GM19395 (cell line): Measurements from ENCODE around the gene PYGB.

ENCODE experiments used
- ATAC-seq: cut with Tn5 transposase; IDR thresholded peaks from one replicate; pipeline ENCODE4 v1.9.1; 2021; ENCODE audit warnings: mild to moderate bottlenecking, moderate library complexity; ENCODE audit not compliant: unreplicated experiment

PYGB gene

DNA sequence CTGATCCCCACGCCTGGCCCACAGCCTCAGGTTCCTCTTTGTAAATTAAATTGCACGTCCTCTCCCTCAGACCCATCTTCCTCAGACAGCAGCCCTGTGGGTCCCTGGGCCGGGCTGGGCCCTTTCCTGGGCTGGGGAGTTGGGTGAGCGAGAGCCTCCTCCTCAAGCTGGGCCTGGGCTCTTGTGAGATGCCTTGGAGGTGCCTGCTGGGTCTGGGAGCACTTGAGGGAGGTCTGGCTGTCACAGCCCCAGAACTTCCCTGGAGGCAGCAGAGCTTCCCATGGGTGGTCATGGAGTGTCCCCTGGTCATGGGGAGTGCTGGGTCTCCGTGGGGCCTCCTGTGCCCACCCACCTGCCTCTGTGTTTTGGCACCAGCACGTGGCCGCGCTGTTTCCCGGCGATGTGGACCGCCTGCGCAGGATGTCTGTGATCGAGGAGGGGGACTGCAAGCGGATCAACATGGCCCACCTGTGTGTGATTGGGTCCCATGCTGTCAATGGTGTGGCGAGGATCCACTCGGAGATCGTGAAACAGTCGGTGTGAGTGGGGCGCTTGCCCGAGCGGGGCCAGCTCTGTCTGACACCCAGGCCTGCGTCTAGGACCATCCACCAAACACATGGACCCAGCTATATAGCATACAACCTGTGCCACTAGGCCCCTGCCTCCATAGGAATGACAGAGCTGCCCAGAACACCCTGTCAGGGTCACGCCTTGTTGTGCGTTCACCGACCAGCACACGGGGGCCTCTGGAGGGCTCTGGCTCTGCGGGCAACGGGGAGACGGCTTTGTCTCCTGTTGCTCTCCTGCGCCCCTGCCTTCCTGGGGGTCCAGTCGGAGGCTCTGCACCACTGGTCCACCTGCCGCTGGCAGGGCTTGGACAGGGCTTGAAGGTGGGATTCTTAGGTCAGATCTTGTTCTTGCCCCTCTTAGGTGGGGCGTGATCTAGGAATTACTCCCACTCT, 33.0 kb downstream of the PYGB start:
- peak; percentile 3 for ATAC-seq

- peak; percentile 72 for ATAC-seq
Measured at GRCh38 chr20:25281541-25281991, 33.7 kb downstream of the PYGB start.

- no peak for ATAC-seq
Measured at GRCh38 chr20:25282034-25282781, 34.3 kb downstream of the PYGB start.

GRCh38 chr20:25282796-25283195, 34.9 kb downstream of the PYGB start:
- no peak for ATAC-seq

DNA sequence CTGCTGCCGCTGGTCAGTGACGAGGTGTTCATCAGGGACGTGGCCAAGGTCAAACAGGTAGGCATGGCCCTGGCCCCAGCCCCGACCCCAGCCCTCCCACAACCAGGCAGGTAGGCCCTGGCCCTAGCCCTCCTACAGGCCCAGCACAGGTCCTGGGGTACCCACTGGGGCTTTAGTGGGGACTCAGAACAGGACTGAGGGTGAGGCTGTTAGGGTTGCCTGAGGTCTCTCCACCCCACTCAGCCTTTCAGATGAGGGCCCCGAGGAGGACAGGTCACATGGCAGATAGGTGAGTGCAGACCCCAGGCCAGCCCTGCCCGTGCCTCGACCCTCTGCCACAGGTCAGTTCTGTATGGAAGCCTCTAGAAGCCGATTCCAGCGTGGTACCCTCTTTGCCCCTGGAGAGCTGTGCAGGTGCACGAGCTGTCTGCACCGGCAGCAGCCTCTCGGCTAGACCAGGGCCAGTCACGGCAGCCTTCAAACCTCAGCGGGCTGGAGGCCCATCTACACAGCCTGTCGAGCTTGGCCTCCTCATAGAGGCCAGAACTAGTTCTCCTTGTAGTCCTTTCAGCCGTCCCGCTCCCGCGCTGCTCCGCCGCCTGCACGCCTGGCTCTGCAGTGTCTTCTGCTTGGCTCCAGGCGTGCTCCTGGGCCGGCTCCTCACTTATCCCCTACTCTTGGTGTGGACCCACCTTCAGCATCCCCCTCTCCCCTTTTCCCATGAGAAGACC, 35.5 kb downstream of the PYGB start:
- no peak for ATAC-seq

GRCh38 chr20:25284131-25284601, 36.3 kb downstream of the PYGB start:
- no peak for ATAC-seq

DNA sequence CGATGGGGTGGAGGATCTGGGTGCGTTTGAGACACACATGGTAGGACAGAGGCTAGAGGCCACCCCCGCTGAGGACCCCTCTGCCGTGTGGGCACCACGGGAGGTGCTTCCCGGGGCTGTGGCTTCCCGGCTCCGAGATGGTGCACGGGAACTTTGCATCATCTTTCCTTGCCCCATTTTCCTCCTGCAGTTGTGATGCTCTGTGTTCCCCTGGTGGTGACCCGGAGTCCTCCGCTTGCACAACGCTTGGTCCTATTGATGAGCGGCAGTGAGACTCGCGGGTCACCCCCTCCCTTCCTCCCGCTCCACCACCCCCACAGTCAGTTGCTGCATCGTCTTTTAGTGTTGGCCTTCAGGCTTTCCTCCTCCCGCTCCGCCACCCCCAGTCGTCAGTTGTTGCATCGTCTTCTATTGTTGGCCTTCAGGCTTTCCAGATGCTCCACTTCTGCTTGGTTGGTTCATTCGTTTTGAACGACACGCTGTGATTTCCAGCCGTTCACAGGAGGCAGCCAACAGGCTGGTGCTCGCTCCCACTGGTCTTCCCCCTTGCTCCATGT, 37.3 kb downstream of the PYGB start:
- ATAC-seq = no peak

- no peak for ATAC-seq
Measured at GRCh38 chr20:25285856-25286798, 38.2 kb downstream of the PYGB start.

DNA sequence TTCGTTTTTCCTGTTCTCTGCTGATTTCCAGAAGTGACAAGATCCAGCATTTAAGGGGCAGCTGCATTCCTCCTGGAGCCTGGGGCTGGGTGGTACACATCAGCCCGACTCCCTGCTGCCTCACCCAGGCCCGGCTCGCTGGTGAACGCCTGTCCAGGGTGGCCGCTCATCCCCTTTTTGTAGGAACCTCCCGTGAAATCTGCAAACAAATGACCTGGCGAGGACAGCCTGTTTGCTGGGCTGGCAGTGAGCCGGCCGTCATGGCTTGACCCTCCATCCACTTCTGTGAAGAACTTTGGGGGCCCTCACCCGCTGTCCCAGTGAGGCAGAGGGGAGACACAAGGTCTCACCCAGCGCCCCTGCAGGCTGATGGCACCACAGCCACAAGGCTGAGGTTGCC, 39.0 kb downstream of the PYGB start:
- no peak for ATAC-seq

- ATAC-seq = no peak
Measured at GRCh38 chr20:25287631-25288290, 39.9 kb downstream of the PYGB start.

DNA sequence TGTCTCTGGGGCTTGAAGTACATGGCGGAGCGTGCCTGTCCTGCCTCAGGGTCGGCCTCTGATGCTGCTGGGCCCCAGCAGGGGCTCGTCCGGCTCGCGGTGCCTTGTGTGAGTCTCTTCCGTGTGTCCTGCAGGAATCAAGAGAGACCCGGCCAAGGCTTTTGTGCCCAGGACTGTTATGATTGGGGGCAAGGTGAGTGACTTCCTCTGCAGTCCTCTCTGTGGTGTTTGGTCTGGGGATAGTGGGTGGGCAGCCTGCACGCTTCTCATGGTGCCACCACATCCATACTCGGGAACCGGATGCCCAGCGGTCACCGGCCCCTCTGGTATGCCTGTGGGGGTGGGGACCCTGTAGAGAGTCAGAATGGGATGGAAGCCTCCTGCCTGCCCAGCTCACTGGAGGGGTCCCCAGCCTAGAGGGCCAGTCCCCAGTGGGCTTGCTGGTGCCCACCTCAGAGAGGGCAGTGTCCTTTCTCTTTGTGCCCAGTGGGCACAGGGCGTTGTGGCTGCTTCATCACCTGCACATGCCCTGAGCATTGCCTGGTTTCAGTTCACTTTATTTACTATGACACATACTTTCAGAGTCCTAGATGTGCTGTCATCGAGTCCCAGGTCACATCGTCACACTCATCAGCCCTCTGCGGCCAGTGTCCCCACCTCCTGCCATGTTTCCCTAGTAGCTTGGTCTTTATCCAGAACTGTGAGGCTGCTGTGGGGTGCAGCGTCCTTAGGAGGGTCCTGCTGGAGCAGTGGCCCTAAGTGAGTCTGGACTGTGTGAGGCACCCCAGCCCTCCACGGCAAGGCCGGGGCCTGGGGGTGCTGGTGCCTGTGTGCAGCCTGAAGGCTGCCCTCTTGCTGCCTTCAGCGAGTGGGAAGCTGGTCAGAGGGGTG, 40.7 kb downstream of the PYGB start:
- ATAC-seq = peak; percentile 93

DNA sequence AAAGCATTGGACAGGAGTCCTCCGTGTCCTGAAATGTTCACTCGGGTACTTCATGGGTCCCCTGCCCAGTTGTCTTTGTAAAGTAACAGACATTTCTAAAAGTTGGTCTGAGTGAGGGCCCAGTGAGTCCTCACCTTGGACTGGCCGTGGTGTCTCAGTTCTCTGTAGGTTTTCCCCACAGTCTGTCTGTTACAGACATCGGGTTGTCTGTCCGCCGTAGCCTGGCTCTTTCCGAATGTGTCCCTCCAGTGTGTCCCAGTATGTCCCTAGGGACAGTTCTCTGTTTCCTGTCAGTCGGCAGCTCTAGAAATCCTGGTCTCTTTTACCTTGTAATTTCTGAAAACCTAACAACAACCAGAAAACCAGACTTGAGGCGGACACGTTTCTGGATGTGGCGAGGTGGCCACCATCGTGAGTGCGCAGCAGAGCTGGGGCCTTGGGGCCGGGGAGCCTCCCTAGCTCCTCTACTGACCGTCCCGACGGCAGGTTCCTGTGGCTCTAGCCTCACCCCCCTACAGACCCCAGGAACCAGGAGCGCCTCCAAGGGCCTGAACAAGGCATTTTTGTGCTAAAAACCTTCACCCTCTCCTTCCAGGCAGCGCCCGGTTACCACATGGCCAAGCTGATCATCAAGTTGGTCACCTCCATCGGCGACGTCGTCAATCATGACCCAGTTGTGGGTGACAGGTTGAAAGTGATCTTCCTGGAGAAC, 42.2 kb downstream of the PYGB start:
- ATAC-seq = no peak

DNA sequence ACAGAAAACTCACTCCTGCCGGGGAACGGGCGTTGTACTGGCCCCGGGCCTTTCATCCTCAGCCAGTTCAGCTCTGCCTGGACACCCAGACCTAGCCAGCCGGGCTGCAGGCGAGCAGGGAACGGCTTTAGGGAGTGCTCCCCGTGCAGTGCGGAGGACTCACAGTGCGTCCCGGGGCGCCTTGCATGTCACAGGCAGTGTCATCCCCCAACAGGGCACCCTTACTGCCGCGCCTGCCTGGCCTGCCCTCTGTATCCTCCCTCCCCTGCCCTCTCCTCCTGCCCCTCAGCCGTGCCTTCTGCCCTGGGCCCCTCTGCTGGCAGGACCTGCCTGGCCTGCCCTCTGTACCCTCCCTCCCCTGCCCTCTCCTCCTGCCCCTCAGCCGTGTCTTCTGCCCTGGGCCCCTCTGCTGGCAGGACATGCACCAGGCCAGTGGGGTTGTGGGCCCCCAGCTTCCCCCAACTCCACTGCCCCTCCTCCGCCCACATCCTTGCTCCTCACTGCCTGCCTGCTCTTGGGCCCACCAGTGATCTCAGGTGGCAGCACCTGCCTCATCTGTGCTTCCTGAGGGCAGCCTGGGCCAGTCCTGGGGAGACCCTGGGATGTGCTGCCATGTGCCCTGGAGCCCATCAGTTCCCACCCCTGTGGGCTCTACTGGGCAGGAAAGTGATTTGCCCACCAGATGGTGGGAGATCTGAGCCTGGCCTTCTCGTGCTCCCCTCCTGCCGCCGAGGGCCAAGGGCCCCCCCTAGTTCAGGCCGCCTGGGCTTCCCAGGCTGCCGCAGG, 43.0 kb downstream of the PYGB start:
- no peak for ATAC-seq

DNA sequence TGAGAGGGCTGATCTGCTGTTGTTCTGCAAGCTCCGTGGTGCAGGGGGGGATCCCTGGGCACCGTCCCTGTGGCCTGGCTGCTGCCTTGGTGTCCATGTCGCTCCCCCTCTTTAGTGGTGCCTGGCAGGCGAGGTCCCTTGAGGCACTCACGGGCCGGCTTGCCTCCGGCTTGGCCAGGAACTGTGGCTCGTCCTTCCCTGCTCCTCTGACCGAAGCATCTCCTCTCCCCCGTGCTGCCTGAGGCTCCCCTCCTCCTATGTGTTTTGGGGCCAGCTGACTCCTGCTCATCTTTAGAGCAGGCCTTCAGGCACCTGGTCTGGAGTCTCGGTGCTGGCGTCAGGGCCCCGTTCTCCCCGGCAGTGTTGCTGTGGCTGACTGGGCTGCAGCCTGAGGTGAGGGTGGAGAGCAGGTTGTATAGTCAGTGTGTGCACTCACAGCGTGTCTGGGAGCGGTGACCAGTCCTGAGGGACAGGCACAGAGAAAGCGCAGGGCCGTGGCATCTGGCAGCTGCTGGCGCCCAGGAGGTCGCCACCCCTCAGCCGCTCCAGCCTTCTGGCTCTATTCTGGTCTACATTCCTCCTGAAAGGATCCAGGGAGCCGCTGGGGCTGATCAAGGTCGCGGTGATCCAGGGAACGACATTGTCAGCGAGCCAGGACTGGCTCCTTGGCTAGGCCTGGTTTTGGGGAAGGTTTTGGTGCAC, 43.7 kb downstream of the PYGB start:
- no peak for ATAC-seq

DNA sequence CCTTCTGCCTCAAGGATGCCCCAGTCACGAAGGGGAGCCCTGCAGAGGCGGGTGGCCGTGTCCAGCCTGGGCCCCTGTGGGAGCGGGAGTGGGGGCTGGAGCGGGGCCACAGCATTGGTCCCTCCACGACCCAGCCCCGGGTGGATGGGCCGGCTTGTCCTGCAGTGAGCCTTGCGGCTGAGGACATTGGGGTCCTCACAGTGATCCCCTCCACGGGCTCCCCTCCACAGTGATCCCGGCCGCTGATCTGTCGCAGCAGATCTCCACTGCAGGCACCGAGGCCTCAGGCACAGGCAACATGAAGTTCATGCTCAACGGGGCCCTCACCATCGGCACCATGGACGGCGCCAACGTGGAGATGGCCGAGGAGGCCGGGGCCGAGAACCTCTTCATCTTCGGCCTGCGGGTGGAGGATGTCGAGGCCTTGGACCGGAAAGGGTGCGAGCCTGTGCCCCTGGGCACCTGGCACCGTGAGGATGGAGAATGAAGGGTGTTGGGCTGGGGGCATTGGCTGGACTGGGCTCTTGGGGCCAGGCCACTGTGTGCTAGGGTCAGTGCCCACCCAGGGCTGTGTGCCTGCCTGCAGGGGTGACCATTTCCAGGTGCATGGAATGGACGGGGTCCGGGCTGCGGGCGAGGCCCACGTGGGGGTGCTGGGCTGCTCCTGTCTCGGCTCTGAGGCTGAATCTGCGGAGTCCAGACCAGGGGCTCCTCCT, 44.4 kb downstream of the PYGB start:
- ATAC-seq = no peak
